ENCODE results near the gene SMAP2. TPM values are rescaled to one million over a fixed set of nuclear protein-coding genes. Genes with fewer than 3 reads are reported as not detected.

Gene SMAP2
- total RNA-seq, 1 donor from 2014 or later: 15.5 TPM

GRCh38 chr1:40411294-40411693 lies 37.8 kb downstream of the SMAP2 start:
- H3K4me1 Mint-ChIP-seq (ENCODE audit: low read depth): no peaks in the 10 kb centered on the region
- H3K4me3 Mint-ChIP-seq (ENCODE audit: unreplicated experiment): no peak overlapping the region
- no peak for DNase-seq (ENCODE audit: low spot score)
- TF ChIP-seq, protein P1, sequence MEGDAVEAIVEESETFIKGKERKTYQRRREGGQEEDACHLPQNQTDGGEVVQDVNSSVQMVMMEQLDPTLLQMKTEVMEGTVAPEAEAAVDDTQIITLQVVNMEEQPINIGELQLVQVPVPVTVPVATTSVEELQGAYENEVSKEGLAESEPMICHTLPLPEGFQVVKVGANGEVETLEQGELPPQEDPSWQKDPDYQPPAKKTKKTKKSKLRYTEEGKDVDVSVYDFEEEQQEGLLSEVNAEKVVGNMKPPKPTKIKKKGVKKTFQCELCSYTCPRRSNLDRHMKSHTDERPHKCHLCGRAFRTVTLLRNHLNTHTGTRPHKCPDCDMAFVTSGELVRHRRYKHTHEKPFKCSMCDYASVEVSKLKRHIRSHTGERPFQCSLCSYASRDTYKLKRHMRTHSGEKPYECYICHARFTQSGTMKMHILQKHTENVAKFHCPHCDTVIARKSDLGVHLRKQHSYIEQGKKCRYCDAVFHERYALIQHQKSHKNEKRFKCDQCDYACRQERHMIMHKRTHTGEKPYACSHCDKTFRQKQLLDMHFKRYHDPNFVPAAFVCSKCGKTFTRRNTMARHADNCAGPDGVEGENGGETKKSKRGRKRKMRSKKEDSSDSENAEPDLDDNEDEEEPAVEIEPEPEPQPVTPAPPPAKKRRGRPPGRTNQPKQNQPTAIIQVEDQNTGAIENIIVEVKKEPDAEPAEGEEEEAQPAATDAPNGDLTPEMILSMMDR (IDR thresholded peaks at IDR 0.05): no peak
- no peaks in the 10 kb centered on the region for H3K27me3 Mint-ChIP-seq (ENCODE audit: low read depth)
- no peak overlapping the region for H3K27ac Mint-ChIP-seq (ENCODE audit: unreplicated experiment)
- H3K9me3 Mint-ChIP-seq (ENCODE audit: low read depth): no peaks in the 10 kb centered on the region
- peaks cover 12% of the 10 kb centered on the region for H3K36me3 Mint-ChIP-seq (ENCODE audit: low read depth)

DNA sequence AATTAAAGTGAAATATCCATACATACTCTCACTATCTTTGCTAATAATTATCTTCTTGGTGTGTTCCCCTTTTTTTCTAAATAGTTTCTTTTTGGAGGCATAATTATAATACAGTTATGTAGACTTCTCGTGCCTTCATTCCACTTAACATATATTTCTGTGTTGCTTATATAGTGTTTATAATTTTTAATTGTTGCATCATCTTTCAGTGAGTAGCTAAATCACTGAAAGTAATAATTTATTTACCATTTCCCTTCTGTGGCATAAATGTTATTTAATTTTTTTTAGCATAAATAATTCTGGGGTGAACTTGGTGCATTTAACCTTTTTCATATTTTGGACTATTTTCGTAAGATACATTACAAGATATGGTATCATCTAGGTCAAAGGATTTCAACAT lies 38.3 kb downstream of the SMAP2 start:
- H3K36me3 Mint-ChIP-seq (ENCODE audit: low read depth): peaks cover 14% of the 10 kb centered on the region
- no peak overlapping the region for H3K27ac Mint-ChIP-seq (ENCODE audit: unreplicated experiment)
- H3K27me3 Mint-ChIP-seq (ENCODE audit: low read depth): no peaks in the 10 kb centered on the region
- no peaks in the 10 kb centered on the region for H3K4me1 Mint-ChIP-seq (ENCODE audit: low read depth)
- H3K9me3 Mint-ChIP-seq (ENCODE audit: low read depth): no peaks in the 10 kb centered on the region
- TF ChIP-seq, protein P1 (IDR thresholded peaks at IDR 0.05): no peak
- no peak for DNase-seq (ENCODE audit: low spot score)
- H3K4me3 Mint-ChIP-seq (ENCODE audit: unreplicated experiment): no peak overlapping the region

DNA sequence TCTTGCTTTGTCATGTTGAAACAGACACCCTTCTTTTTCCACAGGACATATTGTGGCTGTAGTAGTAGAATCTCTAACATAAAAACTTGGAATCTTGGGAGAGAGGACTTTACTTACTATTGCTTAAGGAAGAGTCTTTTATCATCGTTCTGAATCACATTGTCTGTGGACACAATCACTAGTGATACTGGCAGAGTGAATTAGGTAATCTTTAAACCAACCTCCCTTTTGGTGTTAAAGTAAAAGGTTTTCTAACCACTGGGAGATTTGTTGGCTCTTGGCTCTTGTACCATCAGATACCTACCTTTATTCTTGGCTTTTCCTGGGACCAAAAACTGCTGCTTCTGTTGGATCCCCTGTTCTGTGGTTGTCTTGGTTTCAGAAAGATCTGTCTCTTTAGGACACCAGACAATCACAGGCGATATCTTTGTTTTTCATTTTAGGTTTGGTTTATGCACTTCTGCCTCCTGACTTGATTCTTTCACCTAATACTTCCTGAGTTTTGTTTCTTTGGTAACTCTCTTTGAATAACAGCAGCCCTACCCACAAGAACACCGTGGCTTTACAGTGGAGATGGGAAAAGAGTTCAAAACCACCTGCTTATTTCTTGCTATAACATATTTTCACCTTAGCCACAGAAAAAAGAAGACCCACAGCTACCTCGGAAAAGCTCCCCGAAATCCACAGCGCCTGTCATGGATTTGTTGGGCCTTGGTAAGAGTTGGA lies 40.2 kb downstream of the SMAP2 start:
- no peak overlapping the region for H3K27ac Mint-ChIP-seq (ENCODE audit: unreplicated experiment)
- H3K27me3 Mint-ChIP-seq (ENCODE audit: low read depth): no peaks in the 10 kb centered on the region
- no peaks in the 10 kb centered on the region for H3K9me3 Mint-ChIP-seq (ENCODE audit: low read depth)
- H3K36me3 Mint-ChIP-seq (ENCODE audit: low read depth): peaks cover 30% of the 10 kb centered on the region
- H3K4me3 Mint-ChIP-seq (ENCODE audit: unreplicated experiment): no peak overlapping the region
- no peak for DNase-seq (ENCODE audit: low spot score)
- no peaks in the 10 kb centered on the region for H3K4me1 Mint-ChIP-seq (ENCODE audit: low read depth)
- TF ChIP-seq, protein P1 (IDR thresholded peaks at IDR 0.05): no peak

DNA sequence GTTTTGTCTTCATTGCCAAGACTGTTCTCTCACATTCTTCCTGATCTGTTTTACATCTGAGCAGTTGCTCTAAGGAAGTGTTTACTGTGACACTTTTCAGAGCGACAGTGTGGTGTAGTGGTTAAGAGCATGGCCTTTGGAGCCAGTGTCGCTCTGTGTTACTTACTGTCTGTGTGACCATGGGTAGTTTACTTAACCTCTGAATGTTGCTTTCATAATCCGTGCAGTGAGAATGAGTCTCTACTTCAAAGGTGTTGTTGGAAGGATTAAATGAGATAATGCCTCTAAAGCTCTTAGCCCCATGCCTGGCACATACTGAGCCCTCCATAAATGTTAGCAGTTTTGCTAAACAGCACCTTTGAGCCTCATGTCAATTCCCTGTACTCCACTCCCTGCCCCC lies 40.8 kb downstream of the SMAP2 start:
- TF ChIP-seq, protein P1 (IDR thresholded peaks at IDR 0.05): no peak
- Mint-ChIP-seq H3K27ac (ENCODE audit: unreplicated experiment) (no peak overlapping the region), H3K4me3 (ENCODE audit: unreplicated experiment) (no peak overlapping the region), H3K4me1 (ENCODE audit: low read depth) (no peaks in the 10 kb centered on the region), H3K36me3 (ENCODE audit: low read depth) (peaks cover 32% of the 10 kb centered on the region), H3K9me3 (ENCODE audit: low read depth) (no peaks in the 10 kb centered on the region), H3K27me3 (ENCODE audit: low read depth) (no peaks in the 10 kb centered on the region)
- no peak for DNase-seq (ENCODE audit: low spot score)

GRCh38 chr1:40416709-40417108 lies 43.2 kb downstream of the SMAP2 start:
- Mint-ChIP-seq H3K27me3 (ENCODE audit: low read depth) (no peaks in the 10 kb centered on the region), H3K36me3 (ENCODE audit: low read depth) (peaks cover 33% of the 10 kb centered on the region), H3K4me3 (ENCODE audit: unreplicated experiment) (no peak overlapping the region), H3K9me3 (ENCODE audit: low read depth) (no peaks in the 10 kb centered on the region), H3K4me1 (ENCODE audit: low read depth) (peaks cover 2% of the 10 kb centered on the region), H3K27ac (ENCODE audit: unreplicated experiment) (no peak overlapping the region)
- DNase-seq (ENCODE audit: low spot score): no peak
- TF ChIP-seq, protein P1 (IDR thresholded peaks at IDR 0.05): no peak

Data from chondrocyte (in vitro differentiated cells).